ENCODE data around the gene MORC3. TPM values are rescaled to one million over a fixed set of nuclear protein-coding genes. Genes with fewer than 3 reads are reported as not detected.
"Not testable (repeated sequence)": the region's sequence is repeated elsewhere in the genome, so short reads cannot be mapped to it uniquely, and the experiment has no call there.

The MORC3 gene
- total RNA-seq, 1 donor from 2014 or later: 26.2 TPM

GRCh38 chr21:36313446-36313845 is 6.6 kb upstream of the MORC3 start:
- H3K27me3 Mint-ChIP-seq (ENCODE audit: low read depth); H3K36me3 Mint-ChIP-seq (ENCODE audit: low read depth); DNase-seq (ENCODE audit: low spot score); H3K27ac Mint-ChIP-seq; intact Hi-C loops (cut with micrococcal nuclease); H3K4me1 Mint-ChIP-seq (ENCODE audit: low read depth); H3K4me3 Mint-ChIP-seq (ENCODE audit: low read depth): not testable (repeated sequence)
- H3K9me3 Mint-ChIP-seq: peaks cover 15% of the 10 kb centered on the region

- intact Hi-C loops (cut with micrococcal nuclease); H3K27ac Mint-ChIP-seq: not testable (repeated sequence)
Measured at GRCh38 chr21:36316045-36316444, 4.0 kb upstream of the MORC3 start.

DNA sequence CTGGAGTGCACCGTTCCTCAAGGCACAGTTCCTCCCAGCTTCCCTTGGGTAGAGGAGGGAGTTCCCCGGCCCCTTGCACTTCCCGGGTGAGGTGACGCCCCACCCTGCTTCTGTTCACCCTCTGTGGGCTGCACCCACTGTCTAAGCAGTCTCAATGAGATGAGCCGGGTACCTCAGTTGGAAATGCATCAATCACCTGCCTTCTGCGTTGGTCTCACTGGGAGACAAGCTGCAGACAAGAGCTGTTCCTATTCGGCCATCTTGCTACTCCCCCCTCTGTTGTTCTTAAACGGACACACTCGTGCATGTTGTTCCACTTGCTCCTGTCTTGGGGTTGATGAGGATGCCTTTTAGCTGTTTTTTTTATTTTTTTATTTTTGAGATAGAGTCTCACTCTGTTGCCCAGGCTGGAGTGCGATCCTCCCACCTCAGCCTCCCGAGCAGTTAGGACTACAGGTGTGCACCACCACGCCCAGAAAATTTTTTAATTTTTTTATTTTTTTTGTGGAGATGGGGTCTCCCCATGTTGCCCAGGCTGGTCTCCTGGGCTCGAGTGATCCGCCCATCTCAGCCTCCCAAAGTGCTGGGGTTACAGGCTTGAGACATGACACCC is 3.0 kb upstream of the MORC3 start:
- H3K9me3 Mint-ChIP-seq: peaks cover 14% of the 10 kb centered on the region

More at GRCh38 chr21:36316045-36316444, 4.0 kb upstream of the MORC3 start:
- not testable (repeated sequence) for H3K27me3 Mint-ChIP-seq (ENCODE audit: low read depth); H3K4me1 Mint-ChIP-seq (ENCODE audit: low read depth); DNase-seq (ENCODE audit: low spot score); H3K36me3 Mint-ChIP-seq (ENCODE audit: low read depth); H3K4me3 Mint-ChIP-seq (ENCODE audit: low read depth)
- H3K9me3 Mint-ChIP-seq: peaks cover 14% of the 10 kb centered on the region

DNA sequence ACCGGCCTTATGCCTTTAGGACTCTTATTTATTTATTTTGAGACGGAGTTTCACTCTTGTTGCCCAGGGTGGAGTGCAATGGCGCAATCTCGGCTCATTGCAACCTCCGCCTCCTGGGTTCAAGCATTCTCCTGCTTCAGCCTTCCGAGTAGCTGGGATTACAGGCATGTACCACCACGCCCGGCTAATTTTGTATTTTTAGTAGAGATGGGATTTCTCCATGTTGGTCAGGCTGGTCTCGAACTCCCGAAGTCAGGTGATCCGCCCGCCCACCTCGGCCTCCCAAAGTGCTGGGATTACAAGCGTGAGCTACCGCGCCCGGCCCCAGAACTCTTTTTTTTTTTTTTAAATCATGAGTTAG is 611 bp upstream of the MORC3 start:
- Mint-ChIP-seq H3K4me1 (ENCODE audit: low read depth) (peaks cover 25% of the 10 kb centered on the region), H3K4me3 (ENCODE audit: low read depth) (peak overlapping the region; percentile 85), H3K9me3 (peaks cover 11% of the 10 kb centered on the region), H3K36me3 (ENCODE audit: low read depth) (peaks cover 18% of the 10 kb centered on the region), H3K27ac (peak overlapping the region; percentile 87)
- DNase-seq (ENCODE audit: low spot score); H3K27me3 Mint-ChIP-seq (ENCODE audit: low read depth); intact Hi-C loops (cut with micrococcal nuclease): not testable (repeated sequence)

More for the DNA sequence above, 3.0 kb upstream of the MORC3 start:
- Mint-ChIP-seq H3K27ac (no peak overlapping the region), H3K27me3 (ENCODE audit: low read depth) (no peaks in the 10 kb centered on the region), H3K36me3 (ENCODE audit: low read depth) (peaks cover 3% of the 10 kb centered on the region), H3K4me1 (ENCODE audit: low read depth) (peaks cover 15% of the 10 kb centered on the region), H3K4me3 (ENCODE audit: low read depth) (no peak overlapping the region)
- DNase-seq (ENCODE audit: low spot score): no peak
- intact Hi-C loops (cut with micrococcal nuclease): no loop called here

DNA sequence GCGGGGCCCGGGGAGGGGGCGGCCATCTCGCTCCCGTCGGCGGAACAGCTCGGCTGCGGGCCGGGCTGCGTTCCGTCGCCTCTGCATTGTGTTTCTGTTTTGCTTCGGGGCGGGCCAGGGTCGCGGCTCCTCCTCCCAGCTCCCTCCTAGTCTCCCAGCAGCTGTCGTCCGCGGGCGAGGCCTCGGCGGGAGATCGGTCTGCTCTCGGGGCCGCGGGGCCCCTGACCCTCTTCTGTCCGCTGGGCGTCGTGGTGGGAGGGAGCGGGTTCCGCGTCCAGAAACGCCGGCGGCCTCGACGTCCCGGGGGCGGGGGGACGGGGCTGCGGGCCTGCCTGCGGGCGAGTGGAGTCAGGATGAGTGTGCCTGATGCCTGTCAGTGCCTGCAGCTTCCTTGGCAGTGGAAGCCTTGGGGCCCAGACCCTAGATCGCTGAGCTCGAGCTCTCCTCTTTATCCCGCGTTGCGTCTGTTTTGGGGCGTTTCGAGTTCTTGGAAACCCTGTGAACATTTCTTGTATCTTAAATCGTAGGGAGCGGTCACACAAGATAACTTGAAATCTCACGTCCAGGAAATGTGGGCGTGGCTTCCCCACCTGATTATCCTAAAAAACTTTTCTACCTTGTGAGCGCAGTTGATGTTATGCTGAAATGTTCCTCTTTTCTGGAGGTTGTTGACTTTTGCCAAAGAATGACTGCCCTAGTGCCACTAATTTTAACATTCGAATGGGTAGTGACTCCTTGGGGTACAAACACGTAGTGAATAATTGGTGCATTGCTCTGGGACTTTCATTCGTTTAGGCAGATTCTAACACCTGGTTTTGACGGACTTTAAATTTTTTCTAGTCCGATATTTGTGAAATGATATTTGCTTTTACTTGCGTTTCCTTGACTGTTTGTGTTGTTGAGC is 676 bp downstream of the MORC3 start:
- H3K36me3 Mint-ChIP-seq (ENCODE audit: low read depth): peaks cover 29% of the 10 kb centered on the region
- no peaks in the 10 kb centered on the region for H3K27me3 Mint-ChIP-seq (ENCODE audit: low read depth)
- peak overlapping the region; percentile 92 for H3K27ac Mint-ChIP-seq
- DNase-seq (ENCODE audit: low spot score): no peak
- H3K4me3 Mint-ChIP-seq (ENCODE audit: low read depth): peak overlapping the region; percentile 91
- intact Hi-C loops (cut with micrococcal nuclease): loop anchor here (1.0 to 2.0 kb wide), 6 partner anchors 10 to 260 kb away; partner anchors contain the start of genes DOP1B and SETD4
- H3K9me3 Mint-ChIP-seq: no peaks in the 10 kb centered on the region
- H3K4me1 Mint-ChIP-seq (ENCODE audit: low read depth): peaks cover 25% of the 10 kb centered on the region

- H3K27ac Mint-ChIP-seq: peak overlapping the region; percentile 92
- DNase-seq (ENCODE audit: low spot score): no peak
- H3K4me3 Mint-ChIP-seq (ENCODE audit: low read depth): peak overlapping the region; percentile 91
- no peaks in the 10 kb centered on the region for H3K9me3 Mint-ChIP-seq
- intact Hi-C loops (cut with micrococcal nuclease): loop anchor here (2.0 kb wide), 2 partner anchors 33 to 61 kb away; no protein-coding TSS in a partner anchor
- peaks cover 29% of the 10 kb centered on the region for H3K36me3 Mint-ChIP-seq (ENCODE audit: low read depth)
- H3K4me1 Mint-ChIP-seq (ENCODE audit: low read depth): peaks cover 25% of the 10 kb centered on the region
- no peaks in the 10 kb centered on the region for H3K27me3 Mint-ChIP-seq (ENCODE audit: low read depth)
Measured at GRCh38 chr21:36321325-36322082, 1.5 kb downstream of the MORC3 start.

- peak overlapping the region; percentile 92 for H3K27ac Mint-ChIP-seq
- H3K4me3 Mint-ChIP-seq (ENCODE audit: low read depth): peak overlapping the region; percentile 91
- H3K27me3 Mint-ChIP-seq (ENCODE audit: low read depth): no peaks in the 10 kb centered on the region
- intact Hi-C loops (cut with micrococcal nuclease): no loop called here
- H3K36me3 Mint-ChIP-seq (ENCODE audit: low read depth): peaks cover 29% of the 10 kb centered on the region
- H3K4me1 Mint-ChIP-seq (ENCODE audit: low read depth): peaks cover 25% of the 10 kb centered on the region
- H3K9me3 Mint-ChIP-seq: no peaks in the 10 kb centered on the region
- DNase-seq (ENCODE audit: low spot score): no peak
Measured at GRCh38 chr21:36322083-36322424, 2.1 kb downstream of the MORC3 start.

DNA sequence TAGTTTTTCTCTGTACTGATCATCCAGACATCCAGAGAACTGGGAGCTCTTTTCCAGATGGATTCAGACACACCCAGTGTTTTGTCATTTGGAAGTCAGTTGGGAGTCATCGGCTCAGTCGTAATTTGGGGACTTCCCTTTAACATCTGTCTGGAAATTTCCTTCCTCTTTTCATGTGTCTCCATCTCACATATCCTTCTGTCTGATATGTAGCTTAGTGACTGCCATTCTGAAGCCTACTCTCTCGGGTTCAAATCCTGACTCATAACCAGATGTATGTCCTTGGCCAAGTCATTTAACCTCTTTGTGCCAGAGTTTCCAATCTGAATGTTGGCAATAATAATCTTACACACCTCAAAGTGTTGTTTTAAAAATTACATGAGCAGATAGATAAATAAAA is 3.0 kb downstream of the MORC3 start:
- no peaks in the 10 kb centered on the region for H3K9me3 Mint-ChIP-seq
- peaks cover 29% of the 10 kb centered on the region for H3K36me3 Mint-ChIP-seq (ENCODE audit: low read depth)
- H3K4me1 Mint-ChIP-seq (ENCODE audit: low read depth): peaks cover 25% of the 10 kb centered on the region
- H3K27ac Mint-ChIP-seq: peak overlapping the region; percentile 65
- no peak for DNase-seq (ENCODE audit: low spot score)
- H3K27me3 Mint-ChIP-seq (ENCODE audit: low read depth): no peaks in the 10 kb centered on the region
- peak overlapping the region; percentile 49 for H3K4me3 Mint-ChIP-seq (ENCODE audit: low read depth)
- intact Hi-C loops (cut with micrococcal nuclease): no loop called here

GRCh38 chr21:36325373-36326010 is 5.5 kb downstream of the MORC3 start:
- Mint-ChIP-seq H3K4me1 (ENCODE audit: low read depth) (peaks cover 33% of the 10 kb centered on the region), H3K27me3 (ENCODE audit: low read depth) (no peaks in the 10 kb centered on the region), H3K27ac (no peak overlapping the region), H3K9me3 (no peaks in the 10 kb centered on the region), H3K4me3 (ENCODE audit: low read depth) (no peak overlapping the region), H3K36me3 (ENCODE audit: low read depth) (peaks cover 33% of the 10 kb centered on the region)
- no peak for DNase-seq (ENCODE audit: low spot score)
- intact Hi-C loops (cut with micrococcal nuclease): no loop called here

DNA sequence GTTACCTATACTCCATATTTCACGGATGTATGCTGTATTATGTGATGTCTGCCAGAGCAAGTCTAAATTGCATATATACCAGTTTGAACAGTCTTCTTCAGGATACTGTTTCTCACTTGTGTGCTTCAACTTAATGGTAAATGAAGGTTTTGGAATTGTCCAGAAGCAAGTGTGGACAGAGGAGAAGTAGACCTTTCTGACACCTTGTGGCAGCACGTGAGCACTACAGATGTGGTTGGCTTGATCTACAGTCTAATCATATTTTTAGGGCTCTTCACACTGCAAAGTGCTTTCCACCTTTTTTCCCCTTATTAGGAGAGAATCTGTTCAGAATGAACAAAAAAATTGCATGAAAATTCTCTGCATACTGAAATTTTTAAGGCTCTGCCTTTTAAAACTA is 10.9 kb downstream of the MORC3 start:
- intact Hi-C loops (cut with micrococcal nuclease): loop anchor here (1.0 kb wide), 1 partner anchor 190 kb away; no protein-coding TSS in a partner anchor

GRCh38 chr21:36337099-36337509 is 17.1 kb downstream of the MORC3 start:
- Mint-ChIP-seq H3K27me3 (ENCODE audit: low read depth) (no peaks in the 10 kb centered on the region), H3K9me3 (no peaks in the 10 kb centered on the region), H3K27ac (no peak overlapping the region), H3K36me3 (ENCODE audit: low read depth) (peaks cover 52% of the 10 kb centered on the region), H3K4me1 (ENCODE audit: low read depth) (peaks cover 9% of the 10 kb centered on the region), H3K4me3 (ENCODE audit: low read depth) (no peak overlapping the region)
- intact Hi-C loops (cut with micrococcal nuclease): no loop called here
- no peak for DNase-seq (ENCODE audit: low spot score)

More for the DNA sequence above, 10.9 kb downstream of the MORC3 start:
- peaks cover 19% of the 10 kb centered on the region for H3K36me3 Mint-ChIP-seq (ENCODE audit: low read depth)
- H3K9me3 Mint-ChIP-seq: no peaks in the 10 kb centered on the region
- H3K27me3 Mint-ChIP-seq (ENCODE audit: low read depth): no peaks in the 10 kb centered on the region
- DNase-seq (ENCODE audit: low spot score): no peak
- no peak overlapping the region for H3K4me3 Mint-ChIP-seq (ENCODE audit: low read depth)
- H3K4me1 Mint-ChIP-seq (ENCODE audit: low read depth): peaks cover 23% of the 10 kb centered on the region
- no peak overlapping the region for H3K27ac Mint-ChIP-seq

GRCh38 chr21:36338975-36339374 is 19.0 kb downstream of the MORC3 start:
- H3K4me1 Mint-ChIP-seq (ENCODE audit: low read depth): peaks cover 5% of the 10 kb centered on the region
- H3K4me3 Mint-ChIP-seq (ENCODE audit: low read depth): no peak overlapping the region
- H3K27ac Mint-ChIP-seq: no peak overlapping the region
- no peak for DNase-seq (ENCODE audit: low spot score)
- no peaks in the 10 kb centered on the region for H3K9me3 Mint-ChIP-seq
- intact Hi-C loops (cut with micrococcal nuclease): no loop called here
- H3K36me3 Mint-ChIP-seq (ENCODE audit: low read depth): peaks cover 52% of the 10 kb centered on the region
- no peaks in the 10 kb centered on the region for H3K27me3 Mint-ChIP-seq (ENCODE audit: low read depth)
